Lower leg skin (tissue), 4 donors: ENCODE results near the gene SNRPA. TPM values are rescaled to one million over a fixed set of nuclear protein-coding genes. Genes with fewer than 3 reads are reported as not detected.

Experiments
- DNase-seq, 2 donors: peaks; one replicate each; pipeline ENCODE4 v3.0.0-alpha.2; 2019; ENCODE audit warnings: low spot score in 2 of 2
- H3K4me3 ChIP-seq: fragments of 200-600 bp; sonication (generic); 2 replicates; pipeline ENCODE4 v1.5.1; 2017; ENCODE audit warnings: mild to moderate bottlenecking, low read depth; ENCODE audit not compliant: poor library complexity, severe bottlenecking
- CTCF ChIP-seq, 3 donors: fragments of 450-650 bp; IDR thresholded peaks; one replicate each; pipeline ENCODE4 v1.5.1; 2016; ENCODE audit warnings: antibody characterized with exemption in 3 of 3, mild to moderate bottlenecking in 3 of 3, moderate library complexity in 2 of 3
- POLR2A ChIP-seq, 2 donors: fragments of 450-650 bp; IDR thresholded peaks; one replicate each; pipeline ENCODE4 v1.6.1; 2016 to 2017; ENCODE audit warnings: antibody characterized with exemption in 2 of 2, mild to moderate bottlenecking in 1 of 2, moderate library complexity in 1 of 2
- WGBS, 2 donors: methylation state at CpG; one replicate each; pipeline ENCODE4 v1.1.5; 2018; 5-methylcytosine and 5-hydroxymethylcytosine counted together
- intact Hi-C: fragments of 100-400 bp; cut with DNase I; formaldehyde crosslinking; loops from one replicate; pipeline ENCODE4 v1.15.0; 2023; ENCODE audit warnings: low total_unique reads
- total RNA-seq, 4 donors: library from RNA; depleted of rRNA; stranded (reverse); fragments of >200 nt; gene quantifications; one replicate each; pipeline ENCODE4 v1.1.0, GENCODE V29; 2016

SNRPA gene
- total RNA-seq, 4 donors from 2014 or later, result 18.0 to 52.4 (median 44.9) TPM

- no peak within 1 kb of the TSS for H3K4me3 ChIP-seq
- TF ChIP-seq CTCF (IDR thresholded peaks at IDR 0.05) (no peak), POLR2A (IDR thresholded peaks at IDR 0.05) (no peak)
- no peak for DNase-seq
- WGBS, 2 donors, result 66 to 74% methylated on average over 8 to 9 of the region's 9 CpGs
- intact Hi-C loops, result no loop called here
Observed at GRCh38 chr19:40774916-40775631, 24.1 kb downstream of the SNRPA start, which contains the start of gene MIA. Gene MIA, plus strand, starts transcription at chr19:40775521. Its CDS starts 22 bp downstream, at chr19:40775543.

DNA sequence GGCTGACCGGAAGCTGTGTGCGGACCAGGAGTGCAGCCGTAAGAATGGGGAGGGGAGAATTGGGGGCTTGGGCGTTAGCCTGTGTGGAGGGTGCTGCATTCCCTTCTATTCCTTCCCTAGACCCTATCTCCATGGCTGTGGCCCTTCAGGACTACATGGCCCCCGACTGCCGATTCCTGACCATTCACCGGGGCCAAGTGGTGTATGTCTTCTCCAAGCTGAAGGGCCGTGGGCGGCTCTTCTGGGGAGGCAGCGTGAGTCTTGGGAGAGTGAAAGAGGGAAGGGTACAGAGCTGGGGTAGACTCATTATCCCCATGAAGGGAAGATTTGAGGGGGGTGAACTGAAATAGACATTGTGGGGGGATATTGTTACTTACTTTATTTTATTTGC, 24.6 kb downstream of the SNRPA start:
- intact Hi-C loops, result no loop called here
- WGBS, 2 donors, result 80 to 87% methylated on average over 8 to 10 of the region's 10 CpGs
- TF ChIP-seq POLR2A (IDR thresholded peaks at IDR 0.05) (no peak), CTCF (IDR thresholded peaks at IDR 0.05) (no peak)
- no peak overlapping the region for H3K4me3 ChIP-seq
- no peak for DNase-seq

DNA sequence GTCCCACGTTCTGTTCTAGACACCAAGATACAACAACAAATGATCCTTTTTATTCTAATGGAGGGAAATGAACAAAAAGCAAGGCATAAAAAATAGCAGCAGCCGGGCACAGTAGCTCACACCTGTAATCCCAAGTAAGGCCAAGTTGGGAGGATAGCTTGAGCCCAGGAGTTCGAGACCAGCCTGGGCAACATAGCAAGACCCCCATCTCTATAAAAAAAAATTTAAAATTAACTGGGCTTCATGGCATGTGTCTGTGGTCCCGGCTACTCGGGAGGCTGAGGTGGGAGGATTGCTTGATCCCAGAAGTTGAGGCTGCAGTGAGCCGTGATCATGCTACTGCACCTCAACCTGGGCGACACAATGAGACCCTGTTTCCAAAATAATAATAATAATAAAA, 25.4 kb downstream of the SNRPA start:
- intact Hi-C loops, result no loop called here
- WGBS, 2 donors, result 77 to 82% methylated on average over 7 of the region's 7 CpGs
- no peak overlapping the region for H3K4me3 ChIP-seq
- TF ChIP-seq CTCF (IDR thresholded peaks at IDR 0.05), result no peak
- no peak for TF ChIP-seq POLR2A (IDR thresholded peaks at IDR 0.05)
- DNase-seq, result no peak

DNA sequence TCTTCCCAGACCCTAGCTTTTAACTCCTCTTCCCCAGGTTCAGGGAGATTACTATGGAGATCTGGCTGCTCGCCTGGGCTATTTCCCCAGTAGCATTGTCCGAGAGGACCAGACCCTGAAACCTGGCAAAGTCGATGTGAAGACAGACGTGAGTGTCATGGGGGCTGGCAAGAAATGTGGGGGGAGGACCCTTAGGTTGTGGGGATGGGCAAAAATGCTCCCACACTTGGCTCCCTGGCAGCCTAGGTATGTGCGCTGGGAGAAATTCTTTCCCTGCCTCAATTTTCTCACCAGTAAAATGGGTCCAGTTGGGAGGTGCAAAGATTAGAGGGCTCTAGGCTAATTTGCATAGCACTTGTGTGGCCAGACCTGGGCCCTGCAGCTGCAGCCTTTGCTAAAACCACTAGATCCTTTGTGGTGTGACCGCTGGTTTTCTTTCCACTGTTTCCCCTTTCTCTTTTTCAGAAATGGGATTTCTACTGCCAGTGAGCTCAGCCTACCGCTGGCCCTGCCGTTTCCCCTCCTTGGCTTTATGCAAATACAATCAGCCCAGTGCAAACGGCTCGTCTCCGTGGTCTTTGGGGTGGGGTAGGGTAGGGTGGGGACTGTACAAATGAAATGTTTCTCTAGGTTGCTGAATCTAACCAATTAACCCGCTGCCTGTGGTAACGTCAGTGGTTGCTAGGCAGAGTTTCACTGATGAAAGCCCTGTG, 26.1 kb downstream of the SNRPA start:
- 13 to 16% methylated on average over 13 of the region's 13 CpGs for WGBS, 2 donors
- TF ChIP-seq CTCF (IDR thresholded peaks at IDR 0.05) (no peak), POLR2A (IDR thresholded peaks at IDR 0.05) (no peak)
- peak; percentile 96 to 98 for DNase-seq
- peak overlapping the region; percentile 54 for H3K4me3 ChIP-seq
- intact Hi-C loops, result no loop called here

DNA sequence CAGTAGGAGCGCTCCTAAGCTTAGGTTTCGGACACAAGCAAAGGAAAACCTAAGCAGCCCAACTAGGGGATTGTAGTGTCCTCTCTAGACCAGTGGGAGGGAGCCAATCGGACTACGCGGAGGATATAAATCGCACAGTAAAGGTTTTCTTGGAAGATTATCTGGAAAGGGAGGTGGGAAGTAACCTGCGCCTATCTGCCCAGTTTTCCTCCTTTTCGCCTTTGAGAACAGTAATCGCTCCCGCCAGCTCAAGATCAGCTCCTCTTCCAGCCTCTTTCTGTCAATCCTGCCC, 26.6 kb downstream of the SNRPA start:
- TF ChIP-seq POLR2A (IDR thresholded peaks at IDR 0.05) (no peak), CTCF (IDR thresholded peaks at IDR 0.05) (no peak)
- intact Hi-C loops, result no loop called here
- peak overlapping the region; percentile 54 for H3K4me3 ChIP-seq
- DNase-seq, result no peak
- WGBS, 2 donors, result 0 to 1% methylated on average over 10 of the region's 10 CpGs
